GM18858 (cell line): ENCODE measurements around the gene TEDC2.
A peak's percentile ranks its signal among the peaks of the same experiment; 100 is the strongest.
"Not testable (repeated sequence)": the region's sequence is repeated elsewhere in the genome, so short reads cannot be mapped to it uniquely, and the experiment has no call there.

ENCODE experiments used
- ATAC-seq: cut with Tn5 transposase; IDR thresholded peaks from one replicate; pipeline ENCODE4 v1.9.1; 2021; ENCODE audit not compliant: unreplicated experiment

The TEDC2 gene

DNA sequence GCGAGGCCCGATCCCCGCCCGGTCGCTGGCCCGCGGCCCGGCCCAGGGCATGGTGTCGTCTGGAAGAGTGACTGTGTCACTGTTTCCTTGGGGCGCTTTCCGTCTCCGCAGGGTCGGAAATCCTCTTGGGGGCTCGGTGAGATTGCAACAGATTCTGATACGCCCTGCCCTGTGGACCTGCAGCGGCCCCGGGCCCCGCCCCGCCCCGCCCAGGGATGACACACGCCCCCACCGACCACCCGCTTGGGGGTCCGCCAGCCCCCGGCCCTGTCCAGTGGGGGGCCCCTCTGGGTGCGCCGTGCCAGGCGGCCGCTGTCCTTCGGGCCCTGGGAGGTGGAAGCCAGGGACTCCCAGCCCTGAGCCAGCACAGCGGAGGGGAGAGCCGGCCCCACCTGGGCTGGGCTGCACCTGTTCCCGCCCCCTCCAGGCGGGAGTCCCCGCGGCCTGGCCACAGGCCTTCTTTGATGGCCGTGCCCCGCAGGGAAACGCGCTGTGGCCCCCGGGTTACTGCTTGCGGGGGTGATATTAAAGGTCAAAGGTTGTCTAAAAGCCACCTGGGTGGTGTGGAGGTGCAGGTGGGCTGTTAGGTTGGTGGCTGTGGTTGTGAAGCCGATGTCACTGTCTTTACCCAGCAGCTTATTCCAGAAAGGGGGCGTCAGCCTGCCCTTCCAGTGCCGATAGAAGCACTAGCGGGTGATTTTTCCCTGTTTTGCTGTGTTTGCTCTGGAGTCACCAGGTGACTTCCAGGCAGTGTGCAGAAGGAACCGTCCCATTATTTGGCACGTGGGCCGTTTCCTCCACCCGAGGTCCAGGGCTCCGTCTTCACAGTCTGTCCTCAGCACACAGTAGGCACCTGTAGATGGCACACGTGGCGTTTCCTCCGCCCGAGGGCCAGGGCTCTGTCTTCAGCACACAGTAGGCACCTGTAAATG is 15.8 kb downstream of the TEDC2 start:
- no peak for ATAC-seq

DNA sequence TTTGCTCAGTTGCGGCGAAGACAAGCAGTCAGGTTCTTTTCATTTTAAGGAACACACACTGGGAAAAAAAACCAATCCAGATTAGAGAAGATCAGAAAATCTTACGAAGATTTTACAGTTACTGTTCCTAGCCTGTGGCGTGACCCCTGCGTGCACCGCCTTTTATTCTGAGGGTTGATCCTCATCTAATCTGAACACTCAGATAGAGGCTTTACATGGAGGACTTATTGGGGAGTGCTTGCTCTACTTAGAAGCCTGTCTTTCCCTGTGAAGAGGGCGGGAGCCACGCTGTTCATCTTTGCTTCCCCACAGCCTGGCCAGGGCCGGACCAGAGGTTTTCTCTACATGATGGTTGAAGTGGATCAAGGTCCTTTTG is 16.4 kb downstream of the TEDC2 start:
- ATAC-seq = no peak

DNA sequence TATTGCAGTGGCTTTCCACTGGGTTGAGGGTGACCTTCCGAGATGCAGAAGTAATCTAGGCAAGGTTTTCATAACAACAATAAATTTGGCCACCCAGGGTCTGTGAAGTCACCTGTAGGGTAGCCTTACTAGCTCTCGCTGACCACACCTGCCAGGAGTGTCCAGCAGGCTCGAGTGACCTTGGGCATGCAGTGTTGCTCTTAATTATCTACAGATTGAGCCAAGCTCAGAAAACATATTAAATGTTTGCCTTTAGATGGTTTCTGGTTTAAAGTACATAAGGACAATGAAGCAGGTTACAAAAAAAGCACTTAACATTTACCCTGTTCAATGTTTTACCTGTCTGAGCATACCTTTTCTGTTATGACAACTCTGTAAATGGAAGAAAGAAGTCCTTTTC is 16.8 kb downstream of the TEDC2 start:
- ATAC-seq = no peak

DNA sequence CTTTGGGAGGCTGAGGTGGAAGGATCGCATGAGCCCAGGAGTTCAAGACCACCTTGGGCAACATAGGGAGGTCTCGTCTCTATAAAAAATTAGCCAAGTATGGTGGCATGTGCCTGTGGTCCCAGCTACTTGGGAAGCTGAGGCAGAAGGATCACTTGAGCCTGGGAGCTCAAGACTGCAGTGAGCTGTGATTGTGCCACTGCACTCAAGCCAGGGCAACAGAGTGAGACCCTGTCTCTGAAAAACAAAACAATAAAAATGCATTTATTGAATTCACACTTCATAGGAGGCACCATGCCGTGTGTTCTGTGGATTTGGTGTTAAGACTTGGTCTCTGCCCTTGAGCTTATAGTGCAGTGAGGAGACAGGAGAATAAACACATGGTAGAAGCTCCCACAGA is 17.4 kb downstream of the TEDC2 start:
- ATAC-seq = no peak

DNA sequence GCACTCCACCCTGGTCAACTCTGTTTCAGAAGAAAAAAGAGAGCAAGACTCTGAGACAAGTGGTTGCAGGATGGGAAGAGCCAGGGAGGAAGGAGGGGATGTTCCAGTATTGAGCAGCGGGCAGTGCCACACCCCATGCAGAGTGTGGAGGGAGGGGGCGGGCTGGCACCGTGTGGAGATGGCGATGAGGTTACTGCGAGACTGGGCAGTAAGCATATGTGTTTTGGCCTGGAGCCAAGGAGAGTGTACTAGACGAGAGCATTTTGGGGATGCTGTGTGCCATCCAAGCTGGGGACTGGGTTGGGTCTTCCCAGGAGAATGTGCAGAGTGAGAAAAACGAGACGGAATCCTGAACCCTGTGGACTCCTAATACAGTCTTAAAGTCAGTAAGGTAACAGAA is 18.4 kb downstream of the TEDC2 start:
- no peak for ATAC-seq

DNA sequence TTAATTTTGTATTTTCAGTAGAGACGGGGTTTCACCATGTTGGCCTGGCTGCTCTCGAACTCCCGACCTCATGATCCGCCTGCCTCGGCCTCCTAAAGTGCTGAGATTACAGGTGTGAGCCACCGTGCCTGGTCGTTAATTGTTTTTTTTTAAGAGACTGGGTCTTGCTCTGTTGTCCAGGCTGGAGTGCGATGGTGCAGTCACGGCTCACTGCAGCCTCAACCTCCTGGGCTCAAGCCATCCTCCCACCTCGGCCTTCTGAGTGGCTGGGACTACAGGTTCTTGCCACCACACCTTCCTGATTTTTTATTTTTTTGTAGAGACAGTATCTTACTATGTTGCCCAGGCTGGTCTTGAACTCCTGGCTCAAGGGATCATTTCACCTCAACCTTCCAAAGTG is 20.1 kb downstream of the TEDC2 start:
- not testable (repeated sequence) for ATAC-seq

DNA sequence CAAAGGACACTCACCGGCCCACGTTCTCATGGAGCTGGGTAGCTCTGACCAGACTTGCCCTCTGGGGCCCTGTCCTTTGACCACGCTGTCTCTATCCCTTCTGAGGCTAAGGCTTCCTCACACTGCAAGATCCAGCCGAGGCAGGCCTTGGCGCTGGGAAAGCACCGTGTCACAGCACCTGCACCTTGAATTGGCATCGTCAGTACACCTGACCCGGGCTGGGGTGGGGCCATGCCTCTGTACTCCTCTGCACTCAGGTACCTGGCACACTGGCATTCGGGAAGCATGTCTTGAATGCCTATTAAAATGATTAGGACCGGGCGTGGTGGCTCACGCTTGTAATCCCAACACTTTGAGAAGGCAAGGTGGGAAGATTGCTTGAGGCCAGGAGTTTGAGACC is 21.0 kb downstream of the TEDC2 start:
- ATAC-seq = no peak

DNA sequence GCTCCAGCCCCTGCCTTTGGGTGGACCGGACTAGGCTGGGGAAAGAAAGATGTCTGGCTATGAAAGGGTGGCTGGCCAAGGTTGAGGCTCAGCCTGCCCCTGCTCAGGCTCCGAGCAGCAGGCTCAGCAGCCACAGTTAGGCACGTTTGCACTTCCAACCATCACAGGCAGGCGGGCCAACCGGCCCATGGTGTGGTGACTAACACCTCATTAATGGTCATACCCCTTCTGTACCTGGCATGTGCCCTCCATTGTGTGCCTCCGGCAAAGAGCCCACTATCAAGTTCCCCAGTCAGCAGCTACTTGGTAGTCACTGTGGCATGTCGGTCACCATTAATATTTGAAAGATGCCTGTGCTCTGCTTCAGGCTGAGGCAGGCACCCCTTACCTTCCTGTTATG is 21.8 kb downstream of the TEDC2 start:
- no peak for ATAC-seq

DNA sequence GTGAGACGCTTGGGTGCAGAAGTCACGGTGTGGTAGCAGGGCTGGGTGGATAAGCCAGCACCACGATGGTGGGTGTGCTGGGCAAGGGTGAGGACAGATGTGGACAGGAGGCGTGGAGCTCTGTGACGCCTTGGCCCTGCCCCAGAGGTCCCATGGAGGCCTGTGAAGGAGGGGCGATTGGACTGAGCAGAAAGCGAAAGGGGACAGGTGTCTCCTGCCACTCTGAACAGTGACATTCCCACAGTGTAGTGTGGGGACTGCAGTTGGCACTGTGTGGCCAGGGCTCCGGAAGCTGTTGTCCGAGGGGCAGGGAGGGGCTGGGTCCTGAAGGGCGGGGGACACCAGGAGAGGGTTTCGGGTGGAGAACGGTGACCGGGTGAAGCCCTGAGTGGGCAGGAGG is 22.3 kb downstream of the TEDC2 start:
- ATAC-seq = no peak

DNA sequence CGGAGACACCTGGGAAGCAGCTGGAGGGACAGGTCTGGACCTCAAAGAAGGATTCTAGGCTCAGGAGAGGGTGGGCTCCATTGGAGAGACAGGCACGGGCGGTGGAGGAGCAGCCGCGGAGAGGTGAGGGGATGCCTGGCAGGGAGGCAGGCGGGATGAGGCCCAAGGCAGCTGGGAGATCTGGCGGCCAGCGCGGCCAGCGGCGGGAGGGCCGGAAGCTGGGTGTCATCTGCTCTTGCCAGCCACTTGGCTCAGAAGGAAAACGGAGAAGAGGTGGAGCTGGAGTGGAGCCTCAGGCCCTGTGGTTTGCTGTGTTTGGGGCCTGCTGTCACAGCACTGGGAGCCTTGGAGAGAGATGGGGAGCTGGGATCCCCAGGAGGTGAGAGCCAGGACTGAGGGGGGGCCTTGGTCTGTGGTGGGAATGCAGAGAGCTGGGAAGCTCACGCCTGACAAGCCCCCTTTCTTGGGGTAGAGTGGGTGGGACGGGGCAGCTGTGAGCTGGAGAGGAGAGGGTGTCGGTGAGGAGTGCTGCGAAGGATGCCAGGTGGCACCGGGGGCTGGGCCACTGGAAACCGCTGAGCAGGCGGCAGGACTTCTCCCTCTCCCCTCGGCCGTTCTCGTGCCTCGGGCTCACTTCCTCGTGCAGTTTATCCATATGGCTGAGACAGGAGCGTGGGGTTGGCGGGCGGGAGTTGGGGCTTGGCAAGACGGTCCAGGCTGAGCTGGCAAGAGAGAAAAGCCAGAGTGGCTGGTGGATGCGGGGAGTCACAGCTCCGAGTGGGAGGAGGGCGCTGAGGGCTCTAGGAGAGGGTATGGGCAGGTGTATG is 23.0 kb downstream of the TEDC2 start:
- ATAC-seq = no peak

DNA sequence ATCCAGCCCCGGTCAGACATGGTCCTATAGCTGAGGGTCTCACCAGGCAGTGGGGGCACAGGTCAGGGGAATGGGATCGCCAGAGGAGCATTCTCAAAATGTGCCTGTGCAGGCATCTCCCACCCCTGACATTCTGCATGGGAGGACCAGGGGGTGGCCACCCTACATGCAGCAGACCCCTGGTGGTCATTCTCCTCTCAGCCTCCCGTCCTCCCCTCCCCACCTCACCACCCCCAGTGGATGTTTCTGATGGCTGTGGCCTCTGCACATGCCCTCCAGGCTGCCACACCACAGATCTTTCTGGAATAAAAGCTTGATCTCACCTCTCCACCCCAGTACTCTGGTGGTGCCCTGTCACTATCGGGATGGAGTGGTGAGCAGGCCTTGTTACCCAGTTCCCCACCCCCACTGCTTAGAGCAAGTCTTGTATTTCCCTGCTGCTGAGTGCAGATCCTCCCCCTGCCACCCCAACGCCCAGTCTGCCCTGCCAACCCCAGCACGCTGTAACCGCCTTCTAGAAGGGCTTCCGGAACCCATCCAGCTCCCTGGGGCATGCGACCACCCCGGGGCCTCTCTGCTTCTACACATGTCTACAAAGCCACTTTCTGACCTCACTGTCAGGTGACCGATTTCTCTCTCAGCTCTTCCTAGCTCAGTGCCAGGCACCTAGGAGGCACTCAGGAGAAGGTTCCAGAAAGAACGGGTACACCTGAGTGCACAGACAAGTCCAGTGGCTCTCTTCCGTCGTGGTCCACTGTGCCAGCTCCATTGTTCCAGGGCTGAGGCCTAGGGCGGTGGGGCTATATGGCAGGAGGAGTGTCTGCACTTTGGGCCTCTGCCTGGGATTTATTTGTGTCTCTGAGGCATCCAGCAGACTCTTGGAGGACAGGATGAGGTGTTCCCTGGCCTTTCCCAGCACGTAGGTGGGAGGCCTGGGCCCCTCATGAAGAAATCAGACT is 24.3 kb downstream of the TEDC2 start:
- no peak for ATAC-seq

DNA sequence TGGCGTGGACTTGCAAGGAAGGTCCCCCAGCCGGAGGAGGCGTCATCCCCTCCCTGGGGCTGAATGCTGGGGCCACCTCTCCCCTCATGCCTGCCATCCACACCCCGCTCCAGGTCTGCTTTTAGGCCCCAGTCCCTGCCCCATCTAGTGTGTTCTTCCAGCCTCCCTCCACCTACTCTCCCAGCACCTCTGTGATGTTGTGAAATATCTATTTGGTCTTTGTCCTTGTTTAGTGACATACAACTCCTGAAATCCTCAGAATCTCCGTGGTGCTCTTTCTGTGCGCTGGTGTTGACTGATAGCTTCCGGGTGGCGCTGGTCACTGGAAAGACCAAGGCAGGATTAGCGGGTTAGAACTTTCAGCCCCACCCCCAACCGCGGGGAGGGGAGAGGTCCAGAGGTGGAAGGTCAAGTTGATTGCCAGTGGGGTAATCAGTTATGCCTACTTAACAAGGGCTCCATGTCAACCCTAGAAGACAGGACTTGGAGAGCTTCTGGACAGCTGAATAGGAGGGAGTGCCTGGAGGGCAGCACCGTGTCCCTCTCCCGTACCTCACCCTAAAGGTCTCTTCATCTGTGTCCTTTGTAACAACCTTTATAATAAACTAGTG is 25.1 kb downstream of the TEDC2 start:
- ATAC-seq = no peak

DNA sequence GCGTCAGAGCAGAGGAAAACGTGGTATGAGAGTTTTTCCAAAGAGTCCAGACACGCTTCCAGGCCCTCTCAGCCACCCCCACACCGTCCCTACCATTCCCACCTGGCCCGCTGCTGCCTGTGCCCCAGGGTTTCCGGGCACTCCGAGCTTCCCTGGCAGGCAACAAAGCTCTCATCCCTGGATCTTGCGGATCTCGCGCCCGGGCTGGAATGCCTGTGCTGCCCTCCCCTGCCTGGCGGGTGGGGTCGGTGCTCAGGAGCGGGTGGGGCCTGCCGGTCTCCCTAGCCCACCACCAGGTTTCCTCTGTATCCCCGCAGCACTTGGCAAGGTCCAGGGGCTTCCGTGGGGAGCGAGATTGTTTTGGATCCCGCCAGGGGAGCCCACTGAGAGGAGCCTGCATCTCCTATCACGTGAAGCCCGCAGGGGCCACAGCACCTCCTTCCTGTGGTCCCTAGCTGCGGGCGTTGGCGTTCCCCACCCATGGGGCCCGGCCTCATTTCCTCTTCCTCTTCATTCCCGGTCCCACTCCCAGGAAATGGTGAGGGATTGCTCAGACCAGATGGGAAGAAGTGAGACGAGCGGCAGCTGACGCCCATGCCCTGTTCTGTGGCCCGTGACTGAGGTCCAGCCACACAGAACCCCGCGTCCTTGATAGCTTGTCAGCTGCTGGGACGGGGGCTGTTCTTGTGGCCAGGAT is 26.1 kb downstream of the TEDC2 start:
- no peak for ATAC-seq

DNA sequence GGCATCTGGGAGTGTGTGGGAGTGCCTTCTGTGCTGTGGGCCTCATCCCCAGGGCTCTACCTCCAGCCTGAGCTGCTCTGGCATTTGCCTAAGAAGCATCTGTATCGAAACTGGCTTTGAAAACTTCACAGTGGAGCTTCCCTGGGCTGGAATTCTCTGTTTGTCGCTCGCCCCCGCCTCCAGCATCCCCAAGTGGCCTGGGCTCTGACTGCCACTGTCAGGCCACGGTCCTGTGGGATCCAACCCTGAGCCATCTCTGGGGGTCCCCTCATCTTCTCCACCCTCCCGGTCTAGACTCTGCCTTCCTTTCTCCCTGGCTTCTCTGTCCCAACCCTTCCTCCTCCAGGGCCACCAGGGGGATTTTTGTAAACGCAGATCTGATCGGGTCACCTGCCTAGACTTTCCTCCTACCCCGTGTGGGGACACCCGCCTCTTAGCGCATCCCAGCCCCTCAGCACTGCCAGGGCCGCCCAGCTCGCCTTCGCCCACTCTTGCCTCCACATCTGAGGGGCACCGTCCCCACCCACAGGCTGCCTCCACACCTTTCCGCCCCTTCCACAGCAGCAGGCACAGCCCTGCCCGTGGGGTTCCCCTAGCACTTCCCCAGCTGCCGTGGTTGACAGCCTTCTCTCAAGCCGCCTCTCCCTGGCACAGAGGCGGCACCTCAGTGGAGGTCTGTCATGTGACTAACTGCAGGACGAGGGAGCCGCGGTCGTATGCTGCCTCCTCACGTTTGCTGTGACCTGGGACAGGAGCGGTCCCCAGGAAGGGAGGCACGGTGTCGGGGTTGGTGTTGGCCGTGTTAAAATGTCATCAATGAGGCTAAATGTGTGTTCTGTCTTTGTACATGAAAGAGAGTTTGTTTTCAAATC is 27.0 kb downstream of the TEDC2 start:
- peak; percentile 58 for ATAC-seq

DNA sequence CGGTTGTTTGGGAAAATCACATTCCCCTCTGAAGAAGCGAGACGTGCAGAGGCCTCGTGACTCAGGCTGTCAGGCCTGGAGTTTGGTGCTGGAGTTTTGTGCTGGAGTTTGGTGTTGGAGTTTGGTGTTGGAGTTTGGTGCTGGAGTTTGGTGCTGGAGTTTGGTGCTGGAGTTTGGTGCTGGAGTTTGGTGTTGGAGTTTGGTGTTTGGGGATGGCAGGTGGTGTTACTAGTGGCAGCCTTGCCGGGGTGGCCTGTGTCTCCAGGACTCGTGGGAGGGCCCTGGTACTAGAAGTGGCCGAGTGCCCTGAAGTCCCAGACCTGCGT is 27.6 kb downstream of the TEDC2 start:
- no peak for ATAC-seq

DNA sequence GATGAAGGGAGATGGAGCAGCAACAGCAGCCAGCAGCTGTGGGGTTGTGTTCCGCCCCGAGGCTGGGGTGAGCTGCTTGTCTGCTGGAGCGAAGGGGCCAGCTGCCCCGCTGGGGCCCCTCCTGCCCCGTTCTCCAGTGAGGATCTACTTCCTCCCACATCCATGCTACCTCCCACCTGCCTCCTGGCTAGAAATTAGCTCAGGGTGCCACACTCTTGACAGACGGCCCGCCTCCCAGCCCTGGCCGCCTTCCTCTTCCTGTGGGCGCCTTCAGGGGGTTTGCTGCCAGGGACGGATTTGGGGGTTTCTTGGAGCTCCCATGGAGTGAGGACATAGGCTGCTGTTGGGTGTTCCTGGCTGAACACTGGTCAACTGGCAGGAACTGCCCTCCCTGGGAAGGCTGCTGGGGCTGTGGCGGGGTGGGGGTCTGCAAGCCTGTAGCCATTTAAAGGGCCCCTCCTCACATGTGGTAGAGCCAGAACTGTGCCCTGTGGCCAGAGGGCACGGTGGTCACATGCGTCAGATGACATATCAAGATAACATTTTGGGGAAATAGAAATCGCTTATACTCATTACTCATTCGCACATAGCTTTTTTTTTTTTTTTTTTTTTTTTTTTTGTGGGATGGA is 28.1 kb downstream of the TEDC2 start:
- ATAC-seq = no peak

DNA sequence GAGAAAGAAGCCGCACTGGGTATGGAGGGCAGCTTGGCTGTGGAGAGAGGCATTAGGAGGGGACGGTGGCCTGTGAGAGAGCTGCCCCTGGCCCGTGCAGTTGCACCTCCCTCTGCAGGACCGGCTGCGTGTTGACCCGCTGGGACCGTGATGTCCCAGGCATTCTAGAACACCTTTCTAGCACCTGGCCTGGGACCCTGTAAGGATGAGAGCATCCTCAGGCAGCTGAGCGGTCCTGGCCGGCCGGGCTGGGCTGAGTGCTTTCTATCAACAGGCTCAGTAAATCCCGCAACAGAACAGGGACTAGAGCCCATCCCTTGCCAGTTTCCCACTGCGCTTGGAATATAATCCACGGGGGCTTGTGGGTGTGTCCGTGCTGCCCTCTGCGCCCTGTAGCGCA is 29.7 kb downstream of the TEDC2 start:
- no peak for ATAC-seq

DNA sequence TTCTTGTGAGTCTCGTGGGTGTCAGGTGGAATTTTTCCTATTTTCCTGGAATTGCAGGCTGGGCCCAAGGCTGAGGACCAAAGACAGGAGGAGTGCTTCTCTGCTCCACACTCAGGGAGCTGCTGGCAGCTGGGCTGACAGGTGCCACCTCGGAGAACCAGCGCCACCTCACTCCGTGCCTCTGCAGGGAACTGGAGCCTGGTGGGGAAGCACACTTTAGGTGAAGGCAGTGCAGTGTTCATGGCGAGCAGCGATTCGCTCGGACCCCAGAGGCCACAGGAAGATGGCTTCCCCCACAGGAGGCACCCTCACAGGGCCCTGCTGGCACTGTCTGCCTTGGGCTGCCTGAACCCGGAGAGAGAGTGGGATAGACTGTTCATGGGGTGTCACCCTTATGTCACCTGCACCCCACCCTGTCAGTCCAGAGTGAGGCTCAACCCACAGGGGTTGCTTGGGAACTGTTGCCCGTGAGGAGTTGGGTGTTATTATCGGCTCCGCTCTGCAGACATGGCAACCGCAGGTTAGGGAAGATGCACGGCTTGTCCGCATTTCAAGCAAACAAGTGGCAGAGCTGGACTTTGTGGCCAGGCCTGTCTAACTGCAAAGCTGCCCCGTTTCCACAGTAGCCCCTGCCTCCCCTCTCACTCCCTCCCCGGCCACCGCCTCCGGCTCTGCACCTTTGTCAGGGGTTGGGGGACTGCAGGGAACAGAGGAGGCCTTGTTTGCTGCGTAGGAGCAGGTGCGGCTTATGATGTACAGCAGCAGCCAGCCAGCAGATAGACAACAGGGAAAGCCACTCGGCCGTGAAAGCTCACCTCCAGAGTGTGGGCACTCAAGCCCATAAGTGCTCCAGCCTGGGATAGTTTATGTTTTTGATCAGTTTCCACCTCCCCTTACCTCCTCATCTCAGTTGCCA is 30.5 kb downstream of the TEDC2 start:
- no peak for ATAC-seq
